CD14-positive monocyte (primary cell): Measurements from ENCODE around the gene RPA3. TPM values are rescaled to one million over a fixed set of nuclear protein-coding genes. Genes with fewer than 3 reads are reported as not detected.

ENCODE experiments used
- DNase-seq, 3 donors: peaks; one replicate each; pipeline ENCODE4 v3.0.0-alpha.2; 2011 to 2022
- H2AFZ ChIP-seq: 2 replicates; pipeline ENCODE4 v1.6.0; 2012; ENCODE audit warnings: mild to moderate bottlenecking, low read depth, low read length, inconsistent platforms; ENCODE audit not compliant: insufficient read depth, poor library complexity, severe bottlenecking
- H3K27ac ChIP-seq, 2 donors: 1 replicate in 1 of 2; 2 replicates in 1 of 2; pipeline ENCODE4 v1.5.1; 2012 to 2013; ENCODE audit warnings: low read length in 2 of 2, control low read depth in 1 of 2, inconsistent platforms in 1 of 2, low read depth in 1 of 2, mild to moderate bottlenecking in 1 of 2
- H3K27me3 ChIP-seq, 2 donors: one replicate each; pipeline versions ENCODE4 v1.6.0 to v1.6.1; 2011 to 2013; ENCODE audit warnings: low read length in 2 of 2; ENCODE audit not compliant: control insufficient read depth in 2 of 2, insufficient read depth in 2 of 2
- H3K36me3 ChIP-seq, 2 donors: replicated peaks in 1 of 2; 1 replicate in 1 of 2; 2 replicates in 1 of 2; pipeline versions ENCODE4 v1.5.1 to v1.6.1; 2012 to 2013; ENCODE audit warnings: low read length in 2 of 2, control low read depth in 1 of 2, inconsistent platforms in 1 of 2, mild to moderate bottlenecking in 1 of 2; ENCODE audit not compliant: insufficient read depth in 2 of 2, control insufficient read depth in 1 of 2
- H3K4me1 ChIP-seq, 2 donors: 1 replicate in 1 of 2; 2 replicates in 1 of 2; pipeline versions ENCODE4 v1.5.1 to v1.6.1; 2012 to 2013; ENCODE audit warnings: low read length in 2 of 2, control low read depth in 1 of 2, inconsistent platforms in 1 of 2, mild to moderate bottlenecking in 1 of 2, moderate library complexity in 1 of 2; ENCODE audit not compliant: insufficient read depth in 2 of 2, control insufficient read depth in 1 of 2
- H3K4me2 ChIP-seq: replicated peaks from 2 replicates; pipeline ENCODE3; 2012; ENCODE audit warnings: low read length, moderate library complexity, mild to moderate bottlenecking; ENCODE audit not compliant: poor library complexity, severe bottlenecking; ENCODE audit errors: extremely low read depth
- H3K4me3 ChIP-seq, 3 experiments: fragments of 200-600 bp in 1 of 3; sonication (generic) in 1 of 3; replicated peaks in 1 of 3; 1 replicate in 2 of 3; 2 replicates in 1 of 3; pipeline ENCODE4 v1.5.1; 2011 to 2013; ENCODE audit warnings: low read length in 3 of 3, mild to moderate bottlenecking in 3 of 3, control low read depth in 2 of 3, low read depth in 2 of 3, inconsistent platforms in 1 of 3, moderate library complexity in 1 of 3
- H3K79me2 ChIP-seq: 2 replicates; pipeline ENCODE4 v1.6.0; 2012; ENCODE audit warnings: mild to moderate bottlenecking, control low read depth, inconsistent platforms, low read length, moderate library complexity; ENCODE audit not compliant: insufficient read depth
- H3K9ac ChIP-seq: 2 replicates; pipeline ENCODE4 v1.6.0; 2017; ENCODE audit warnings: low read length, mild to moderate bottlenecking; ENCODE audit not compliant: insufficient read depth, poor library complexity, severe bottlenecking
- H3K9me3 ChIP-seq, 2 donors: replicated peaks in 1 of 2; 1 replicate in 1 of 2; 2 replicates in 1 of 2; pipeline versions ENCODE4 v1.5.1 to v1.6.1; 2012 to 2013; ENCODE audit warnings: low read length in 2 of 2, control low read depth in 1 of 2; ENCODE audit not compliant: control insufficient read depth in 1 of 2, insufficient read depth in 1 of 2
- H4K20me1 ChIP-seq: 2 replicates; pipeline ENCODE4 v1.6.0; 2012; ENCODE audit warnings: mild to moderate bottlenecking, low read length, control low read depth, moderate library complexity; ENCODE audit not compliant: insufficient read depth
- H3K27ac Mint-ChIP-seq, 7 donors: one replicate each; pipeline ENCODE4 v1.8.0; 2020; ENCODE audit warnings: mild to moderate bottlenecking in 7 of 7, mixed read lengths in 7 of 7, moderate library complexity in 6 of 7, inconsistent platforms in 2 of 7
- H3K27me3 Mint-ChIP-seq, 3 donors: one replicate each; pipeline ENCODE4 v1.8.0; 2021 to 2022; ENCODE audit warnings: low read depth in 3 of 3, mild to moderate bottlenecking in 3 of 3, mixed read lengths in 3 of 3, moderate library complexity in 3 of 3, inconsistent platforms in 1 of 3
- H3K36me3 Mint-ChIP-seq, 2 donors: one replicate each; pipeline ENCODE4 v1.8.0; 2020; ENCODE audit warnings: mixed read lengths in 2 of 2, inconsistent platforms in 1 of 2, mild to moderate bottlenecking in 1 of 2
- H3K4me1 Mint-ChIP-seq: one replicate; pipeline ENCODE4 v1.8.0; 2020; ENCODE audit warnings: mild to moderate bottlenecking, mixed read lengths
- H3K4me3 Mint-ChIP-seq, 2 donors: one replicate each; pipeline ENCODE4 v1.8.0; 2020; ENCODE audit warnings: mild to moderate bottlenecking in 2 of 2, mixed read lengths in 2 of 2, moderate library complexity in 1 of 2
- H3K9me3 Mint-ChIP-seq, 7 donors: one replicate each; pipeline ENCODE4 v1.8.0; 2020 to 2022; ENCODE audit warnings: mixed read lengths in 7 of 7, mild to moderate bottlenecking in 6 of 7, moderate library complexity in 6 of 7, inconsistent platforms in 2 of 7
- CTCF ChIP-seq: fragments of 200-600 bp; IDR thresholded peaks from one replicate; pipeline ENCODE4 v1.8.0; 2022; ENCODE audit warnings: antibody characterized with exemption, mild to moderate bottlenecking
- WGBS: methylation state at CpG from one replicate; pipeline ENCODE4 v1.1.5; 2013; ENCODE audit warnings: missing lambda C conversion rate; ENCODE audit not compliant: insufficient coverage; 5-methylcytosine and 5-hydroxymethylcytosine counted together
- intact Hi-C, 2 donors: fragments of 100-400 bp; cut with micrococcal nuclease; formaldehyde crosslinking; loops; one replicate each; pipeline versions ENCODE4 v1.15.0 to v1.15.1; 2023
- polyA plus RNA-seq, 3 donors: library from polyadenylated mRNA; depleted of rRNA in 1 of 3; unstranded in 2 of 3; stranded (reverse) in 1 of 3; fragments of 300-500 nt in 2 of 3; fragments of >200 nt in 1 of 3; fragmentation: Illumina TruSeq in 2 of 3; gene quantifications; 1 replicate in 2 of 3; 2 replicates in 1 of 3; pipeline ENCODE4 v1.2.3, GENCODE V29; 2012 to 2021

Gene RPA3
- polyA plus RNA-seq, 3 donors, result 6.2 to 50.5 (median 44.7) TPM

GRCh38 chr7:7639421-7639820 lies 79.0 kb downstream of the RPA3 start:
- peaks cover 9 to 18% of the 10 kb centered on the region in 2 donors for H3K36me3 Mint-ChIP-seq
- H2AFZ ChIP-seq, result peak overlapping the region; percentile 97
- H3K9ac ChIP-seq, result peak overlapping the region; percentile 78
- peaks cover 0 to 2% (median 0%) of the 10 kb centered on the region in 3 donors for H3K27me3 Mint-ChIP-seq
- no peaks in the 10 kb centered on the region for H3K9me3 ChIP-seq
- H3K4me1 ChIP-seq, result peaks cover 17 to 20% of the 10 kb centered on the region in 2 donors
- peak overlapping the region in 1 of 2 donors; percentile 90 for H3K27ac ChIP-seq
- H3K4me3 Mint-ChIP-seq, result peak overlapping the region; percentile 94 to 98
- H3K27ac Mint-ChIP-seq, result peak overlapping the region; percentile 38 to 98 (median 97)
- peaks cover 8 to 16% of the 10 kb centered on the region in 2 donors for H3K36me3 ChIP-seq
- H3K27me3 ChIP-seq, result no peaks in the 10 kb centered on the region
- no CpG with 5 or more reads among the region's 5 CpGs for WGBS
- peaks cover 0 to 5% (median 0%) of the 10 kb centered on the region in 7 donors for H3K9me3 Mint-ChIP-seq
- H3K4me3 ChIP-seq, result peak overlapping the region in 2 of 3 experiments; percentile 78 to 92
- peaks cover 34% of the 10 kb centered on the region for H3K79me2 ChIP-seq
- peaks cover 24% of the 10 kb centered on the region for H3K4me1 Mint-ChIP-seq
- H4K20me1 ChIP-seq, result no peaks in the 10 kb centered on the region
- peak overlapping the region; percentile 88 for H3K4me2 ChIP-seq
- no peak for DNase-seq
- intact Hi-C loops, result no loop called here
- no peak for TF ChIP-seq CTCF

GRCh38 chr7:7630626-7631329 lies 87.6 kb downstream of the RPA3 start:
- H3K4me2 ChIP-seq, result no peak overlapping the region
- no peaks in the 10 kb centered on the region for H3K27me3 ChIP-seq
- no peak overlapping the region for H3K27ac Mint-ChIP-seq
- H2AFZ ChIP-seq, result no peak overlapping the region
- H3K27me3 Mint-ChIP-seq, result no peaks in the 10 kb centered on the region
- DNase-seq, result no peak
- H3K9me3 ChIP-seq, result peaks cover 10 to 14% of the 10 kb centered on the region in 2 donors
- H4K20me1 ChIP-seq, result no peaks in the 10 kb centered on the region
- no peak overlapping the region for H3K4me3 ChIP-seq
- no peaks in the 10 kb centered on the region for H3K4me1 Mint-ChIP-seq
- H3K9ac ChIP-seq, result no peak overlapping the region
- no peaks in the 10 kb centered on the region for H3K4me1 ChIP-seq
- intact Hi-C loops, result no loop called here
- peaks cover 0 to 2% of the 10 kb centered on the region in 2 donors for H3K36me3 Mint-ChIP-seq
- H3K9me3 Mint-ChIP-seq, result peaks cover 12 to 26% (median 17%) of the 10 kb centered on the region in 7 donors
- TF ChIP-seq CTCF, result no peak
- H3K4me3 Mint-ChIP-seq, result no peak overlapping the region
- 100% methylated on average over 1 of the region's 1 CpG for WGBS
- peaks cover 4% of the 10 kb centered on the region in 2 donors for H3K36me3 ChIP-seq
- H3K79me2 ChIP-seq, result no peaks in the 10 kb centered on the region
- H3K27ac ChIP-seq, result no peak overlapping the region
